Loucy (cell line): ENCODE results near the gene ADTRP.
"Not testable (repeated sequence)": the region's sequence is repeated elsewhere in the genome, so short reads cannot be mapped to it uniquely, and the experiment has no call there.

Experiments
- H2AFZ ChIP-seq: fragments of 200-600 bp; sonication (generic); 2 replicates; pipeline ENCODE4 v1.6.0; 2016; ENCODE audit warnings: antibody characterized with exemption, mild to moderate bottlenecking, low read length, moderate library complexity
- H3F3A ChIP-seq: fragments of 200-600 bp; 2 replicates; pipeline ENCODE4 v1.6.0; 2016; ENCODE audit warnings: antibody characterized with exemption, low read depth, mild to moderate bottlenecking
- H3K27me3 ChIP-seq: fragments of 200-600 bp; sonication (generic); 2 replicates; pipeline ENCODE4 v1.6.1; 2014; ENCODE audit warnings: low read length, mild to moderate bottlenecking; ENCODE audit not compliant: insufficient read depth, poor library complexity, severe bottlenecking
- H3K36me3 ChIP-seq: fragments of 200-600 bp; sonication (generic); 2 replicates; pipeline ENCODE4 v1.6.1; 2016; ENCODE audit warnings: low read length; ENCODE audit not compliant: insufficient read depth
- H3K4me1 ChIP-seq: fragments of 200-600 bp; sonication (generic); 2 replicates; pipeline ENCODE4 v1.5.1; 2014; ENCODE audit warnings: low read length, mild to moderate bottlenecking; ENCODE audit not compliant: insufficient read depth, poor library complexity, severe bottlenecking
- H3K4me2 ChIP-seq: fragments of 200-600 bp; sonication (generic); 2 replicates; pipeline ENCODE4 v1.6.0; 2014; ENCODE audit warnings: antibody characterized with exemption, low read length, low read depth, mild to moderate bottlenecking; ENCODE audit not compliant: poor library complexity, severe bottlenecking
- H3K4me3 ChIP-seq: fragments of 200-600 bp; sonication (generic); 2 replicates; pipeline ENCODE4 v1.5.1; 2014; ENCODE audit warnings: low read length, mild to moderate bottlenecking, mixed read lengths; ENCODE audit not compliant: poor library complexity, severe bottlenecking
- H3K79me2 ChIP-seq: fragments of 200-600 bp; sonication (generic); 2 replicates; pipeline ENCODE4 v1.6.1; 2014; ENCODE audit warnings: low read length; ENCODE audit not compliant: insufficient read depth
- H3K9ac ChIP-seq: fragments of 200-600 bp; sonication (generic); 2 replicates; pipeline ENCODE4 v1.6.0; 2014; ENCODE audit warnings: mild to moderate bottlenecking, low read depth, low read length, moderate library complexity; ENCODE audit not compliant: poor library complexity, severe bottlenecking
- H3K9me2 ChIP-seq: fragments of 200-600 bp; sonication (generic); replicated peaks from 2 replicates; pipeline ENCODE4 v1.6.1; 2016; ENCODE audit warnings: low read depth, low read length, mixed read lengths
- H3K9me3 ChIP-seq: fragments of 200-600 bp; sonication (generic); 2 replicates; pipeline ENCODE4 v1.6.1; 2014; ENCODE audit warnings: mild to moderate bottlenecking, antibody characterized with exemption, low read length, low read depth; ENCODE audit not compliant: insufficient read depth
- H4K20me1 ChIP-seq: fragments of 200-600 bp; sonication (generic); 2 replicates; pipeline ENCODE4 v1.6.0; 2014; ENCODE audit warnings: antibody characterized with exemption, low read length, mild to moderate bottlenecking; ENCODE audit not compliant: insufficient read depth, poor library complexity, severe bottlenecking
- EZH2phosphoT487 ChIP-seq: fragments of 200-600 bp; IDR thresholded peaks from 2 replicates; pipeline ENCODE4 v1.6.1; 2018; ENCODE audit warnings: antibody characterized with exemption, mild to moderate bottlenecking, moderate library complexity, borderline replicate concordance
- TF ChIP-seq, protein P1 (sequence below): fragments of 200-600 bp; sonication (generic); conservative IDR thresholded peaks from 2 replicates; pipeline ENCODE4 v1.5.1; 2014; ENCODE audit warnings: mild to moderate bottlenecking, antibody characterized with exemption, low read length

ADTRP gene

DNA sequence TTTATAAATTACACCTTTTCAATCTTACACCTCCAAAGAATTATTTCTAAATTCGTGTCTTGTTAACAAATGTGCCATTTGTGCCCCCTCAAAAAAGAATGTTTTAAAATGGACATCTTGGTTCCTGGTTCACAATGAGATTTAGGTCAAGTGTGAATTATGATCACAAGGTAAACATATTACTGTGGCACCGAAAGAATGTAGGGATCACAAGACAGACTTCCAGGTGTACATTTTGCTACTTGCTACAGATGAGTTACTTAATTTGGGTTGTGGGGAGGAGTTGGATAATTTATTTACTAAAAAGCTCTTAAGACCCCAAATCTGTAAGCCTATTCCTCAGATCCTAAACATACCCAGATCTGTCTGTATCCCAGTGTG is 25.0 kb upstream of the ADTRP start:
- H3K4me1 ChIP-seq = no peaks in the 10 kb centered on the region
- H3K9me3 ChIP-seq = no peaks in the 10 kb centered on the region
- H3K27me3 ChIP-seq = no peaks in the 10 kb centered on the region
- H2AFZ ChIP-seq = no peak overlapping the region
- no peaks in the 10 kb centered on the region for H3K9me2 ChIP-seq
- H4K20me1 ChIP-seq = no peaks in the 10 kb centered on the region
- no peak overlapping the region for H3K4me3 ChIP-seq
- H3K36me3 ChIP-seq = no peaks in the 10 kb centered on the region
- TF ChIP-seq EZH2phosphoT487 = no peak
- TF ChIP-seq, protein P1, sequence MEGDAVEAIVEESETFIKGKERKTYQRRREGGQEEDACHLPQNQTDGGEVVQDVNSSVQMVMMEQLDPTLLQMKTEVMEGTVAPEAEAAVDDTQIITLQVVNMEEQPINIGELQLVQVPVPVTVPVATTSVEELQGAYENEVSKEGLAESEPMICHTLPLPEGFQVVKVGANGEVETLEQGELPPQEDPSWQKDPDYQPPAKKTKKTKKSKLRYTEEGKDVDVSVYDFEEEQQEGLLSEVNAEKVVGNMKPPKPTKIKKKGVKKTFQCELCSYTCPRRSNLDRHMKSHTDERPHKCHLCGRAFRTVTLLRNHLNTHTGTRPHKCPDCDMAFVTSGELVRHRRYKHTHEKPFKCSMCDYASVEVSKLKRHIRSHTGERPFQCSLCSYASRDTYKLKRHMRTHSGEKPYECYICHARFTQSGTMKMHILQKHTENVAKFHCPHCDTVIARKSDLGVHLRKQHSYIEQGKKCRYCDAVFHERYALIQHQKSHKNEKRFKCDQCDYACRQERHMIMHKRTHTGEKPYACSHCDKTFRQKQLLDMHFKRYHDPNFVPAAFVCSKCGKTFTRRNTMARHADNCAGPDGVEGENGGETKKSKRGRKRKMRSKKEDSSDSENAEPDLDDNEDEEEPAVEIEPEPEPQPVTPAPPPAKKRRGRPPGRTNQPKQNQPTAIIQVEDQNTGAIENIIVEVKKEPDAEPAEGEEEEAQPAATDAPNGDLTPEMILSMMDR = no peak
- H3K4me2 ChIP-seq = no peak overlapping the region
- H3K79me2 ChIP-seq = no peaks in the 10 kb centered on the region
- H3K9ac ChIP-seq = no peak overlapping the region
- no peaks in the 10 kb centered on the region for H3F3A ChIP-seq

DNA sequence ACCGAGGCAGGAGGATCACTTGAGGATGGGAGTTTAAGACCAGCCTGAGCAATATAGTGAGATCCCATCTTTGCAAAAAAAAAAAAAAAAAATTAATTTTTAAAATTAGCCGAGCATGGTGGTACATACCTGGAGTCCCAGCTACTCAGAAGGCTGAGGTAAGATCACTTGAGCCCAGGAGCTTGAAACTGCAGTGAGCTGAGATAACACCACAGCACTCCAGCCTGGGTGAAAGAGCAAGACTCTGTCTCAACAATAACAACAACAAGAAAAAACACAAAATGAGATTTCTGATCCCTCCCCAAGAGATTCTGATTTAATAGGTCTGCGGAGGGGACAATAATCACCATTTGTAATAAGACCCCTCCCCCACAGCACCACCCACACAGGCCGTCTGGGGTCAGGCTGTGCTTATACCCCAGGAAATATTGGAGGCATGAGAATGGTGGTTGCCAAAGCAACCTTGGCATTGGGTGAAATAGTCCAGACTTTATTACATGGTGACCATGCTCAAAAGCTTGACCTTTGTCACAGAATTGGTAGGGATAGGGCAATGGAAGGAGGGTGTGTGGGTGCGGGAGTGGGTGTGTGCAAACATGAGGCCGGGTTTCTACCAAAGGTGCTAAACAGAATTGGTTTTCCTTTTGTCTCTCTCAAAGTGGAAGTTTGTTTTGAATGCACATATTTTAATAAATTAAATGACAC is 24.4 kb upstream of the ADTRP start:
- no peaks in the 10 kb centered on the region for H3K9me2 ChIP-seq
- no peaks in the 10 kb centered on the region for H3K4me1 ChIP-seq
- H3K9me3 ChIP-seq = no peaks in the 10 kb centered on the region
- no peak overlapping the region for H2AFZ ChIP-seq
- no peaks in the 10 kb centered on the region for H4K20me1 ChIP-seq
- H3K36me3 ChIP-seq = no peaks in the 10 kb centered on the region
- no peak for TF ChIP-seq EZH2phosphoT487
- TF ChIP-seq, protein P1 = no peak
- H3K79me2 ChIP-seq = no peaks in the 10 kb centered on the region
- H3K27me3 ChIP-seq = no peaks in the 10 kb centered on the region
- no peaks in the 10 kb centered on the region for H3F3A ChIP-seq
- H3K4me3 ChIP-seq = no peak overlapping the region
- no peak overlapping the region for H3K9ac ChIP-seq
- H3K4me2 ChIP-seq = no peak overlapping the region

DNA sequence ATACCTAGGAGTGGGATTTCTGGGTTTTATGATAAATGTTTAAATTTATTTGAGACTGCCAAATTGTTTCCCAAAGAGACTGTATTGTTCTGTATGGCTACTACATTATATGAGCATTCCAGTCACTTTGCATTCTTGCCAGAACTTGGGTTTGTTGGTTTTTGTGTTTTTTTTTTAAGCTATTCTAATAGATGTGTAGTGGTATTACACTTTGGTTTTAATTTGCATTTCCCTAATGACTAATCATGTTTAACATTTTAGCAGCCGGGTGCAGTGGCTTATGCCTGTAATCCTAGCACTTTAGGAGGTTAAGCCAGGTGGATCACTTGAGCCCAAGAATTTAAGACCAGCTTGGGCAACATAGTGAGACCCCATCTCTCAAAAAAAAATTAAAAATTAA is 21.9 kb upstream of the ADTRP start:
- H3K9ac ChIP-seq, H3K4me1 ChIP-seq, H2AFZ ChIP-seq, H3K79me2 ChIP-seq, H3K36me3 ChIP-seq, H3K9me2 ChIP-seq, H3K4me2 ChIP-seq, H3K9me3 ChIP-seq, H4K20me1 ChIP-seq, H3K4me3 ChIP-seq, H3F3A ChIP-seq, H3K27me3 ChIP-seq: not testable (repeated sequence)

DNA sequence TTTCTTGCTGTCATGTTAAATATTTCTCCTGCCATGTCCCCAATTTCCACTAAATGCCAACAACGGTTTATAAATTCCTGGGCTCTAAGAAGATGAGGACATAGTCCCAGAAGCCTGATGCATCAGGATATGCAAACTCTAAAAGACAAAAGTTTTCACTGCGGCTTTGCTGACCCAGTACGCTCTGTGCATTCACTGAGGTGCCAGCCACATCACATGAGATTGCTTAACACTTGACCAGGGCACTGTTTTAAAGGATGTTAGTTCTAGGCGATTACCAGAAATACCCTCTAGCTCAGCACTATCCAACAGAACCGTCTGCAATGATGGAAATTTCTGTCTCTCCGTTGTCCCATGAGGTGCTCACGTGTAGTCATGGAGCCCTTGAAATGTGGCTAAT is 19.9 kb upstream of the ADTRP start:
- H3K9me2 ChIP-seq = no peaks in the 10 kb centered on the region
- no peak for TF ChIP-seq EZH2phosphoT487
- TF ChIP-seq, protein P1 = no peak
- H3K79me2 ChIP-seq = no peaks in the 10 kb centered on the region
- H4K20me1 ChIP-seq = no peaks in the 10 kb centered on the region
- H3K4me2 ChIP-seq = no peak overlapping the region
- H3K4me3 ChIP-seq = no peak overlapping the region
- H3K27me3 ChIP-seq = no peaks in the 10 kb centered on the region
- H3K9ac ChIP-seq = no peak overlapping the region
- no peak overlapping the region for H2AFZ ChIP-seq
- no peaks in the 10 kb centered on the region for H3F3A ChIP-seq
- H3K9me3 ChIP-seq = no peaks in the 10 kb centered on the region
- no peaks in the 10 kb centered on the region for H3K36me3 ChIP-seq
- no peaks in the 10 kb centered on the region for H3K4me1 ChIP-seq
